Hematopoietic multipotent progenitor cell treated with erythropoietin and hydrocortisone succinate and interleukin-3 and kit ligand, for 17 days (in vitro differentiated cells): ENCODE results near the gene NUDT2.
"Not testable (repeated sequence)": the region's sequence is repeated elsewhere in the genome, so short reads cannot be mapped to it uniquely, and the experiment has no call there.

Source experiments
- DNase-seq: peaks from one replicate; pipeline ENCODE4 v3.0.0-alpha.2; 2015; ENCODE audit warnings: low spot score

NUDT2 gene

DNA sequence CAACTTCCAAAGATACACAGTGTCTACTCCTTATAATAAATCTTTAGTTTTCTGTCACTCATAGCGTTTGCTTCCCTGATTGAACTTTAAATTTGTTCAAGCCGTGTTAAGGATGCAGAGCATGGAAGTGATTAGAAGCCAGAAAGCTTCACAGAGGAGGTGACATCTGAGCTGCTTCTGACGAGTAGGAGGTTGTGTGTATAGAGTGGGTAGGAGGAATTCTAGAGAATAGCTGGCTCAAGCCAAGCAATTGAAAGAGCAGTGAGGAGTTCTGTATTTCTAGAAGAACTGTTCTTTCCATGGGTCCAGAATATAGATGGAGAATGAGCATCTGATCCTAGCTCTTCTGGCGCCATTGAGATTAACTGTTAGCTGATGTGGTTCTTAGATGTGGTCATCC lies 6.0 kb downstream of the NUDT2 start:
- no peak for DNase-seq

DNA sequence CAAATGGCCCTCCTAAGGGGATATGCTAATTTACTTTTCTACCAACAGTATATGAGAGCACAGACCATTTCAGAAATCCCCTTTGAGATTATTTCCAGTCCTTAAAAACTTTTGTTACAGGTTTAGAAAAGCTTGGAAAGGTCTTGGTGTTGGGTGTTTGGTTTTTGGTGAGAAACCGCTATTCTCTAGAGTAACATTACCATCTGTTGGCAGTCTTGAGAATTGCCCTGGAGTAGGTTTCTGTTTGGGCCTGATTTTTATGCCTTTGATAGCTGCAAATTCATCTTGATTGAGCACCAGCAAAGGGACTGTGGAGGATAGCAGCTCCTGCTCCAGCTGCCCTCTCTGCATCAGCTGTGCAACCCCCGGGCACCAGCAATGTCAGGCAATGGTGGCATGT lies 8.0 kb downstream of the NUDT2 start:
- peak; percentile 38 for DNase-seq

DNA sequence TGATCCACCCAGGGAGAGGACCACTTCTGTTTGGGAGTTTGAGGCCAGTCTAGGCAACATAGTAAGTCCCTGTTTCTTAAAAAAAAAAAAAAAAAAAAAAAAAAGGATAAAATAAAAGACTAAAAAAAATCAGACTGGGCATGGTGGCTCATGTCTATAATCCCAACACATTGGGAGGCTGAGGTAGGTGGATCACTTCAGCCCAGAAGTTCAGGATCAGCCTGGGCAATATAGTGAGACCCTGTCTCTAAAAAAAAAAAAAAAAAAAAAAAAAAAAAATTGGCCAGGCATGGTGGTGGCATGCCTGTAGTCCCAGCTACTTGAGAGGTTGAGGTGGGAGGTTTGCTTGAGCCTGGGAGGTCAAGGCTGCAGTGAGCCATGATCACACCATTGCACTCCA lies 8.7 kb downstream of the NUDT2 start:
- not testable (repeated sequence) for DNase-seq

GRCh38 chr9:34338665-34339385 lies 9.5 kb downstream of the NUDT2 start:
- no peak for DNase-seq

DNA sequence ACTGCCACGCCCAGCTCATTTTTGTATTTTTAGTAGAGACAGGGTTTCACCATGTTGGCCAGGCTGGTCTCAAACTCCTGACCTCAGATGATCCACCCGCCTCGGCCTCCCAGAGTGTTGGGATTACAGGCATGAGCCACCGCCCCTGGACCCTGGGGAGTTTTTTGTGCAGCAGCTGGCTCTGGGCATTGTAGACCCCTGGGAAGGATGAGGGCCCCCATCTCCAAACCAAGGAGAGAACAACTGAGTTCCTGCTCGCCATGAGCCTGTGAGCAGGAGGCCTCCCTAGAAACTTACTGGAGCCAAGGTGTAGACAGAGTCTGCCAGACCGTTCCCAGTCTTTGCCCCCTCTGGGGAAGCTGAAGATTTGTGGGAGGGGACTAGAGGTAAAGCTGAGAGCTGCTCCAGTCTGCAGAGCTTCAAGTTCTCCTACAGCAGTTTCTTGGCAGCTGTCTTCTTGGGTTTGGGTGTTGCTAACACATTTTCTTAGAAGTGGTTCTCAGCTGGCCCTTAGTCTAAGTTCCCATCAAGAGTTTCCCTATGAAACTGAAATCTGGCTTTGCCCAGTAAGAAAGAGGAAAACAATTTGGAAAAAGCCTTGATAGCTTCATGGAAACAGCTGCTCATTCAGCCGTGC lies 12.4 kb downstream of the NUDT2 start:
- no peak for DNase-seq

GRCh38 chr9:34343090-34343489 lies 13.7 kb downstream of the NUDT2 start:
- no peak for DNase-seq

GRCh38 chr9:34343605-34344004 lies 14.2 kb downstream of the NUDT2 start:
- no peak for DNase-seq

- no peak for DNase-seq
Measured at GRCh38 chr9:34346873-34347799, 17.8 kb downstream of the NUDT2 start.

DNA sequence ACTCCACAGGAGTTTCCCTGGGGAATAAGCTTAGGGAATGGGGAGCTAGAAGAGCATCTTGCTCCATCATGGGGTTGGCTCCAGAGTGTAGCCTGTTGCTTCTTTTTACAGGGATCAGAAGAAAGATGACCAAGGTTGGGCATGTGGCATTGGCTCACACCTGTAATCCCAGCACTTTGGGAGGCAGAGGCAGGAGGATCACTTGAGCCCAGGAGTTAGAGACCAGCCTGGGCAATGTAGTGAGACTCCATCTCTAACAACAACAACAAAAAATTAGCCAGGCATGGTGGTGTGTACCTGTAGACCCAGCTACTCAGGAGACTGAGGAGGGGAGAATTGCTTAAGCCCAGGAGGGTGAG lies 18.4 kb downstream of the NUDT2 start:
- no peak for DNase-seq

DNA sequence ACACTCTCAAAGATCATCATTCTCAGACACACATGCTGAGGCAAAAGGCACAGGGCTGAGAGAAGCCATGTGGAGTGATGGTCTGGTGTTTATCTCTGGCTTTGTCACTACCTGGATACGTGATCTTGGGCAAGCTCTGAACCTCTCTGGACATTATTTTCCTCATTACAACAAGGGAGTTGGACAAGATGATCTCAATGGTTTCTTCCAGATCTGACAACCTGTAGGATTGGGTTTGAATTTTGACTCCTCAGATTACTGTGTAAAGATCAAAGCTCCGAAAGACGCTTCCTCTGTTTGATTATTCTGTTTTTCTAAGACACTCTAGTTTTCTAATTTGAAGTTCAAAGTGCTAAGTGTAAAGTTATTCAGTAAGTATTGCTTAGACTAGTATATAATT lies 20.0 kb downstream of the NUDT2 start:
- no peak for DNase-seq

- not testable (repeated sequence) for DNase-seq
Measured at GRCh38 chr9:34352122-34352652, 22.8 kb downstream of the NUDT2 start.

DNA sequence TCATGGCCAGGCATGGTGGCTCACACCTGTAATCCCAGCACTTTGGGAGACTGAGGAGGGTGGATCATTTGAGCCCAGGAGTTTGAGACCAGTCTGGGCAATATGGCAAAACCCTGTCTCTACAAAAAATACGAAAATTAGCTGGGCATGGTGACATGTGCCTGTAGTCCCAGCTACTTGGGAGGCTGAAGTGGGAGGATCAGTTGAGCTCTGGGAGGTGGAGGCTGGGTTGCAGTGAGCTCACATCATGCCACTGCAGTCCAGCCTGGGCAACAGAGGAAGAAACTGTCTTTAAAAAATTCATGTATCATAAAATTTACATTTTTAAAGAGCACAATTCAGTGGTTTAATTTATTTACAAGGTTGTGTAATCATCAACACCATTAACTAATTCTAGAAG lies 23.6 kb downstream of the NUDT2 start:
- DNase-seq, result not testable (repeated sequence)

DNA sequence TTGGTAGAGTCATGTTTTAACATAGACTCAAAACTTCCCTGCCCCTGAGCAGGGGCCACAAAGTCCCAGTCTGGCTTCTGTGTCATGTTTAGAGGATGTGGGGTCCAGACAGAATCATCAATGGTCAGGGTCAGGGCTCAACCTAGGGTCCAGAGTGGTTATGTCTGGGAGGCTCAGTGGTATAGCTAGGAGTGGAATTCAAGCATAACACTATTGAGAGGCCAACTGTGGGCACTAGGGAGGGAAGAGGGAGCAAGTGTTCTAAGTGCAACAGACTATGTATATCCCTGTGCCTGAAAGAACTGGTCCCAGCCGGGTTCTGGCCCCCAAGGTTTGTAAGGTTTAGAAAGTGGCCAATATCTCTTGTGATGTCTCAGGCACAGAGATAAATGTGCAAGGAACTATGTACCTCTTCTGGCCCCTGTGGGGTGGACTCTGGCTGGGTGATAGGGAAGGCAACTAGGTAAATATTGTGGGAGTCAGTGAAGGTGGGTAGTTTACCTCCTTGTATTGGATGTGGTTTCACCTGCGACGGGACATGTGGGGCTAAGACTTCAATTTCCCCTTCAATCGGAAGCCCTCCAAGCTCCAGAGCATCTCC lies 33.3 kb downstream of the NUDT2 start:
- no peak for DNase-seq

DNA sequence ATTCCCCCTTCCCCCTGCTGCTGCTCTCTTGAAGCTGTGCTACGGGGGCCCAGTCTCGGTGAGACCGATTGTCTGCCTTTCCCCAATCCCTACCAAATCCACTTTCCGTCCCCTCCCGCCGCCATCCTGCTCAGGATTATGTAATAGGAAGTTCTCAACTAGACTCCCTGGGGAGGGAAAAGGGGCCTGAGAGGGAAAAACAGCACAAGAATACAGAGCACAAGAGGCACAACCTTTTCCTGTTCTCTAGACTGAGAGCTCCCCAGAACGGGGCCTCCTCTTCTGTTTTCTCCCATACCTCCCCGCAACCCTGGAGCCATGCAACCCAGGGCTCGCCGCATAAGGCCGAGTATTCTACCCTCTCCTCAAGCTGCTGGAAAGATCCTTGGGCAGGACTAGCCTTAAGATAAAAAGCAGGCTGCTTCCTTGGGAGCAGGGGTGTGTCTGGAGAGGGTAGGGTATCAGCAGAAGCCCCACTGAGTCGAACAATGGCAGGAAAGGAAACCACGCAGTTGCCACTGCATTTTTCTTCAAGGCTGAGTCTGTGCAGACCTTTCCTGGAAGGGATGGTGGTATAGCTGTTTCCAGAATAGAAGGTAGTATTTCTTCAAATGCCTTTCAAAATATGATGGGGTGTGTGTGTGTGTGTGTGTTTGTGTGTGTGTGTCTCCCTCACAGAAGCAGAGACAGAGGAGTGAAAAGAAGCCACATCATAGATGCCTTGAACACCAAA lies 34.4 kb downstream of the NUDT2 start:
- DNase-seq, result no peak

DNA sequence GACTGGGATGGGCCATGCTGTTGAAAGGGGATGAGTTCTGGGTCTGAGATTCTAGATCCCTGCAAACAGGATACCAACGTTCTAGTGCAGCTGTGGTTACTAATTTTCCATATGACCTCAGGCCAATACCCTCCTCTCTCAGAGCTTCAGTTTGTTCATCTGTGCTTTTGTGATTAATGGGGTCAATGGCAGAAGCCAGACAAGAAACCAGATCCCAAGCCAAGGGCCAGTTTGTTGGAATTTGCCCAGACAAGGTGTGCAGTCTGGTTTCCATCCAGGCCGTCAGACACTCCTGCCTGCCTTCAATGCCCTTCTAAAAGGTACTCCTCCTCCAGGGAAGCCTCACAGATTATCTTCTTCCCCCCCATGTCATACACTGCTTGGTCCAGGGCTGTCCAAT lies 35.9 kb downstream of the NUDT2 start:
- DNase-seq, result no peak

- no peak for DNase-seq
Measured at GRCh38 chr9:34366365-34366764, 37.0 kb downstream of the NUDT2 start.

- DNase-seq, result not testable (repeated sequence)
Measured at GRCh38 chr9:34367751-34368410, 38.5 kb downstream of the NUDT2 start.

DNA sequence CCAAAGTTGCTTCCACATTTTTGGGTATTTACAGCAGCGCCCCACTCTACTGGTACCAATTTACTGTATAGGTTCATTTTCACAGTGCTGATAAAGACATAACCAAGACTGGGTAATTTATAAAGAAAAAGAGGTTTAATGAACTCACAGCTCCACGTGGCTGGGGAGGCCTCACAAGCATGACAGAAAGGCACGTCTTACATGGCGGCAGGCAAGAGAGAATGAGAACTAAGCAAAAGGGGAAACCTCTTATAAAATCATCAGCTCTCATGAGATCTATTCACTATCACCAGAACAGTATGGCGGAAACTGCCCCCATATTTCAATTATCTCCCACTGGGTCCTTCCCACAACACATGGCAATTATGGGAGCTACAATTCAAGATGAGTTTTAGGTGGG lies 39.4 kb downstream of the NUDT2 start:
- not testable (repeated sequence) for DNase-seq

DNA sequence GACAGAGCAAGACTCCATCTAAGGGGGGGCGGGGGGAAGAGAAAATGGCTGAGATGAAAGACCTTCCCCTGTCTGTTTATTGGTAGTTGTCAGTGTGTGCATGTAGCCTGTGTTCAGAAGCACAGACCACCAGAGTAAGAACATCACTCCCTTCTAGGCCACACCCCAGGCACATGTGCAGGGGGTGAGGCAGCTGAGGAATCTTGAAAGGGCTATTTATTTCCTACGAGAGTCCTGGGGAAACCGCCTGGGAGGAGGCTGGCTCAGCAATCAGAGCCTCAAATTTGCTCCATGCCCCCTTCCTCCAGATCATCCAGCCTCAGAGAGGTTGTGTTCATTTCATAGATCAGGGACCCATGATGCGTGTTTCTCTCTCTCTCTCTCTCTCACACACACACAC lies 40.3 kb downstream of the NUDT2 start:
- no peak for DNase-seq

DNA sequence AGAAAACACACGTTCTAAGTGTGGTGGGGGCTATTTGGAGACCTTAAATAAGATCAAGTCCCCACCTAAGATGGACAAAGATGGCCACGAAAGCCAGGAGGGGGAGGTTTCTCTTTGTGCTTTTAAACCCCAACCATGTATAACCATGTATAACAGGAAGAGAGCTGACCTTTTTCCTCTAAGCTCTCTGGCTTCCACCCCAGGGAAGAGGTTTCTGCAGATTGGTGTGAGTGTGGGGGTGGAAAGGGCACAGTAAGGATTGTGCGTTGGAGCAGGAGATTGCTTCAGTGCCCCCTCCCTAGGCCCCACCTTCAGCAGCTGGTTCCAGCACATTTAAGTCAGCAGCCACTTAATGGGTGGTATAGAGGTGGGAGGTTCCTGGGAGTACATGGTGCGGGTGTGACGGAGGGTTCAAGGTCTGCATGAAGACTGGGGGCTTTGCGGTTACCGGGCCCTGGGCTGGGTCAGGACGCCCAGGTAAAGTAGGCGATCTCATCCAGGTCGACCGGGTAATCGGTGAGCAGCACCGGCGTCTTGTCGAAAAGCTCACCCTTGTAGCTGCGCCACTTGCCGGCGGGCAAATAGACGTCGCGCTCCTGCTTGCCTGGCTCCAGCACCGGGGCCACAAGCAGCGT lies 41.1 kb downstream of the NUDT2 start:
- no peak for DNase-seq
